ENCODE data around the gene CYGB.

DNA sequence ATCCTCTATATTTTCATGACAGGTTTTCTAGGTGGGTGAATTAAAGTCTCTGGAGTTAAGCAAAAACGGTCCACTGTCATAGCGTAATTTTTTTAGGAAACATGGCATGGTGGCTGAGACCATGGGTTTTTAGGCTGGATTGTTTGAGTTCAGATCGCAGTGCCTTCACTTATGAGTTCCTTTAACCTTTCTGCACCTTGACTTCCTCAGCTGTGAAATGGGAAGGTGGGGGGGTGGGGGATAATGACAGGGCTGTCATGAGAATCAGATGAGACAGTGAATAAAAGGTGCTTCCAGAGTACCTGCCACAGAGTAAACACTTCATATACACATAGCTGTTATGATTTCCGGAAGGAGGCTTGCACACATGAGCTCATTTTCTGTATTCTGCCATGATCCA is 14.2 kb upstream of the CYGB start:
- no peak for TF ChIP-seq EZH2 (IDR thresholded peaks at IDR 0.05)
- TF ChIP-seq POLR2AphosphoS5 (IDR thresholded peaks at IDR 0.05; ENCODE audit: borderline replicate concordance, low read depth, low read length) = no peak
- TF ChIP-seq FOXP2 (optimal IDR thresholded peaks at IDR 0.05; ENCODE audit: control extremely low read depth, extremely low read length, insufficient read depth) = no peak
